Eye (tissue), 1 donor: ENCODE data around the gene TMEM87B.

Experiments used
- DNase-seq: peaks from one replicate; pipeline ENCODE4 v3.0.0-alpha.2; 2015

The TMEM87B gene

GRCh38 chr2:112054847-112055729 lies at the start of gene TMEM87B:
Gene TMEM87B, plus strand, starts transcription at chr2:112055269. Its CDS starts 323 bp downstream, at chr2:112055592.
- DNase-seq = peak; percentile 98

- DNase-seq = no peak
Observed at GRCh38 chr2:112005406-112006075, 49.5 kb upstream of the TMEM87B start.

- DNase-seq = no peak
Observed at GRCh38 chr2:112006076-112006410, 49.0 kb upstream of the TMEM87B start.

- DNase-seq = no peak
Observed at GRCh38 chr2:112007493-112007892, 47.6 kb upstream of the TMEM87B start.

GRCh38 chr2:112008910-112009485 lies 46.1 kb upstream of the TMEM87B start:
- no peak for DNase-seq

- no peak for DNase-seq
Observed at GRCh38 chr2:112010751-112011150, 44.3 kb upstream of the TMEM87B start.

GRCh38 chr2:112012556-112012955 lies 42.5 kb upstream of the TMEM87B start:
- DNase-seq = no peak

- DNase-seq = no peak
Observed at GRCh38 chr2:112018846-112019245, 36.2 kb upstream of the TMEM87B start.

GRCh38 chr2:112019569-112019982 lies 35.5 kb upstream of the TMEM87B start:
- DNase-seq = no peak

GRCh38 chr2:112020561-112020960 lies 34.5 kb upstream of the TMEM87B start:
- DNase-seq = no peak

GRCh38 chr2:112021290-112021689 lies 33.8 kb upstream of the TMEM87B start:
- DNase-seq = no peak

GRCh38 chr2:112021781-112022231 lies 33.3 kb upstream of the TMEM87B start:
- no peak for DNase-seq

GRCh38 chr2:112023707-112024106 lies 31.4 kb upstream of the TMEM87B start:
- no peak for DNase-seq

- DNase-seq = no peak
Observed at GRCh38 chr2:112024231-112024630, 30.8 kb upstream of the TMEM87B start.

GRCh38 chr2:112024896-112025491 lies 30.1 kb upstream of the TMEM87B start:
- DNase-seq = no peak

GRCh38 chr2:112026509-112026908 lies 28.6 kb upstream of the TMEM87B start:
- no peak for DNase-seq

GRCh38 chr2:112027767-112028166 lies 27.3 kb upstream of the TMEM87B start:
- no peak for DNase-seq

- DNase-seq = no peak
Observed at GRCh38 chr2:112029164-112029563, 25.9 kb upstream of the TMEM87B start.

GRCh38 chr2:112031473-112032223 lies 23.4 kb upstream of the TMEM87B start:
- DNase-seq = peak; percentile 38

GRCh38 chr2:112032224-112032586 lies 22.9 kb upstream of the TMEM87B start:
- DNase-seq = no peak

- peak; percentile 8 for DNase-seq
Observed at GRCh38 chr2:112032689-112033465, 22.2 kb upstream of the TMEM87B start.

GRCh38 chr2:112033600-112033999 lies 21.5 kb upstream of the TMEM87B start:
- DNase-seq = no peak
